Stimulated activated CD8-positive, alpha-beta memory T cell treated with anti-CD3 and anti-CD28 coated beads, Interleukin-7, amount 100 ng/mL, for 24 hours (primary cell): ENCODE data around the gene ZFP36.

Experiments used
- DNase-seq: peaks from one replicate; pipeline ENCODE4 v3.0.0-alpha.2; 2020; ENCODE audit warnings: low read depth

Gene ZFP36

GRCh38 chr19:39405958-39406655, 540 bp upstream of the ZFP36 start:
- DNase-seq = peak; percentile 75

- no peak for DNase-seq
Observed at GRCh38 chr19:39407410-39407659, 688 bp downstream of the ZFP36 start.

- no peak for DNase-seq
Observed at GRCh38 chr19:39407660-39408391, 1.2 kb downstream of the ZFP36 start.

- no peak for DNase-seq
Observed at GRCh38 chr19:39408392-39409207, 2.0 kb downstream of the ZFP36 start.

GRCh38 chr19:39409208-39410016, 2.8 kb downstream of the ZFP36 start:
- DNase-seq = peak; percentile 51

- no peak for DNase-seq
Observed at GRCh38 chr19:39410017-39410830, 3.6 kb downstream of the ZFP36 start.

- no peak for DNase-seq
Observed at GRCh38 chr19:39410831-39411080, 4.1 kb downstream of the ZFP36 start.

- DNase-seq = no peak
Observed at GRCh38 chr19:39411081-39411831, 4.6 kb downstream of the ZFP36 start.

GRCh38 chr19:39411832-39412099, 5.1 kb downstream of the ZFP36 start:
- peak; percentile 80 for DNase-seq

GRCh38 chr19:39412100-39412866, 5.6 kb downstream of the ZFP36 start, which contains the start of gene PLEKHG2:
PLEKHG2 (plus strand) TSS chr19:39412669; CDS start chr19:39414087, 1,418 bp downstream.
- DNase-seq = peak; percentile 96

- no peak for DNase-seq
Observed at GRCh38 chr19:39412867-39413271, 6.2 kb downstream of the ZFP36 start.

GRCh38 chr19:39413272-39413910, 6.7 kb downstream of the ZFP36 start:
- DNase-seq = no peak

GRCh38 chr19:39413911-39414608, 7.4 kb downstream of the ZFP36 start:
- no peak for DNase-seq

GRCh38 chr19:39415111-39416046, 8.7 kb downstream of the ZFP36 start:
- no peak for DNase-seq

- no peak for DNase-seq
Observed at GRCh38 chr19:39416152-39417120, 9.8 kb downstream of the ZFP36 start.

GRCh38 chr19:39417463-39418181, 11.0 kb downstream of the ZFP36 start:
- DNase-seq = no peak
